ENCODE results near the gene SLC6A19. TPM values are rescaled to one million over a fixed set of nuclear protein-coding genes. Genes with fewer than 3 reads are reported as not detected.

The SLC6A19 gene
- total RNA-seq, 1 donor from 2014 or later, result not detected

DNA sequence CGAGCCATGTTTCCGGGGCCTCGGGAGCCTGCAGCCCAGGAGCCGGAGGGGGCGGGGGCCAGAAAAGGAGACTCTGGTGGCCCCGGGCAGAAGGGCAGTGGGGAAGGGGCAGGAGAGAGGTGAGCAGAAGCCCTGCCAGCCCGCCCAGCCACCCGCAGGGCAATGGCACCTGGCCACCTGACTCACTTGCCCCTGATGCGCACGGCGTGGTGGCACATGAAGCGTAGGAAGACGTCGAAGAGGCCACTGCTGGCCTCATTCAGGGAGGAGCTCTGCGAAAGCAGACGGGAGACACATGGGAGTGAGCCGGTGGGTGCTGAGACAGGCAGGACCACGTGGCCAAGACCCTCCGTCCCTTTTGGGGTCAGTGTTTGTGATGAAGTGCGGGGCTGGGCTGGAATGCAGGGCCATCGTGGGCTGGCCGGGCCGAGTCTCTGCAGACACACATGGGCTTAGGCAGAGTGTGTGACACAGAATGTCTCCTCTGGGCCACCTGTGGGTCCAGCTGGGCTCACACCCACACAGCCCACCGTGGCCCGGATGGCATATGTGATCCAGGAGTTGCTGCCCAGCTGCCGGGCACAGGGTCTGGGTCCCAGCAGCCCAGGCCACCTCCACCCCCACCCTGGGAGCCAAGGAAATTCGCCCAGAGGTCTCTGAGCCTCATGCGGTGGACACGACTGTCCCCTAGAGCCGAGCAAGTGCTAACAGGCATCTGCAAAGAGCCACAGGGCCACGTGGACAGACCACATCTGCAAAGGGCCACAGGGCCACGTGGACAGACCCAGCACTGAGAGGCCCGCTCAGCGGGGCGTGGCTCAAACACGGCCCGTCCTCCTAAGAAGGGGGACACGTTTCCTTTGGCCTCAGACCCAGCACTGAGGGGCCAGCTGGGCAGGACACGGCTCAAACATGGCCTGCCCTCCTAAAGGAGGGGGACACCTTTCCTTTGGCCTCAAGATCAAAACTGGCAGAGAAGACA lies 69.8 kb downstream of the SLC6A19 start:
- Mint-ChIP-seq H3K36me3 (no peaks in the 10 kb centered on the region), H3K9me3 (no peaks in the 10 kb centered on the region), H3K27ac (peak overlapping the region; percentile 53), H3K4me1 (no peaks in the 10 kb centered on the region), H3K4me3 (no peak overlapping the region), H3K27me3 (ENCODE audit: insufficient read depth, low read depth) (peaks cover 3% of the 10 kb centered on the region)
- Histone ChIP-seq H3F3A (ENCODE audit: low read depth) (no peaks in the 10 kb centered on the region), H3K27me3 (no peaks in the 10 kb centered on the region), H3K36me3 (no peaks in the 10 kb centered on the region), H3K27ac (no peak overlapping the region), H2AFZ (replicated peaks) (no peak overlapping the region), H3K4me3 (no peak overlapping the region), H3K4me1 (no peaks in the 10 kb centered on the region), H3K4me2 (no peak overlapping the region), H3K79me2 (ENCODE audit: low read depth) (no peaks in the 10 kb centered on the region), H4K20me1 (ENCODE audit: low read depth) (no peaks in the 10 kb centered on the region), H3K9ac (no peak overlapping the region), H3K9me3 (ENCODE audit: low read depth) (no peaks in the 10 kb centered on the region)
- DNase-seq (ENCODE audit: low spot score), result no peak
- TF ChIP-seq EZH2phosphoT487 (IDR thresholded peaks at IDR 0.05) (no peak), CTCF (IDR thresholded peaks at IDR 0.05) (no peak), EZH2 (IDR thresholded peaks at IDR 0.05) (no peak)

GRCh38 chr5:1272201-1272600 lies 70.8 kb downstream of the SLC6A19 start:
- no peaks in the 10 kb centered on the region for H3K9me3 Mint-ChIP-seq
- H3K27me3 Mint-ChIP-seq (ENCODE audit: insufficient read depth, low read depth), result peaks cover 6% of the 10 kb centered on the region

GRCh38 chr5:1273745-1274144 lies 72.3 kb downstream of the SLC6A19 start:
- Mint-ChIP-seq H3K9me3 (no peaks in the 10 kb centered on the region), H3K36me3 (peaks cover 3% of the 10 kb centered on the region), H3K4me1 (no peaks in the 10 kb centered on the region), H3K27ac (no peak overlapping the region), H3K27me3 (ENCODE audit: insufficient read depth, low read depth) (peaks cover 6% of the 10 kb centered on the region), H3K4me3 (no peak overlapping the region)
- no peaks in the 10 kb centered on the region for H3K9me3 ChIP-seq (ENCODE audit: low read depth)
- no peak overlapping the region for H2AFZ ChIP-seq (replicated peaks)
- no peaks in the 10 kb centered on the region for H3K4me1 ChIP-seq
- DNase-seq (ENCODE audit: low spot score), result no peak
- no peaks in the 10 kb centered on the region for H4K20me1 ChIP-seq (ENCODE audit: low read depth)
- H3K27me3 ChIP-seq, result no peaks in the 10 kb centered on the region
- H3F3A ChIP-seq (ENCODE audit: low read depth), result no peaks in the 10 kb centered on the region
- no peaks in the 10 kb centered on the region for H3K36me3 ChIP-seq
- H3K9ac ChIP-seq, result no peak overlapping the region
- TF ChIP-seq EZH2 (IDR thresholded peaks at IDR 0.05) (no peak), EZH2phosphoT487 (IDR thresholded peaks at IDR 0.05) (no peak), CTCF (IDR thresholded peaks at IDR 0.05) (no peak)
- no peak overlapping the region for H3K4me2 ChIP-seq
- no peaks in the 10 kb centered on the region for H3K79me2 ChIP-seq (ENCODE audit: low read depth)
- no peak overlapping the region for H3K27ac ChIP-seq
- H3K4me3 ChIP-seq, result no peak overlapping the region

More at GRCh38 chr5:1272201-1272600, 70.8 kb downstream of the SLC6A19 start:
- H3K4me3 Mint-ChIP-seq, result no peak overlapping the region
- no peaks in the 10 kb centered on the region for H3F3A ChIP-seq (ENCODE audit: low read depth)
- H3K27ac Mint-ChIP-seq, result no peak overlapping the region
- H3K27ac ChIP-seq, result no peak overlapping the region
- H3K36me3 ChIP-seq, result no peaks in the 10 kb centered on the region
- no peak overlapping the region for H3K4me3 ChIP-seq
- no peaks in the 10 kb centered on the region for H3K79me2 ChIP-seq (ENCODE audit: low read depth)
- H4K20me1 ChIP-seq (ENCODE audit: low read depth), result no peaks in the 10 kb centered on the region
- no peaks in the 10 kb centered on the region for H3K4me1 ChIP-seq
- H2AFZ ChIP-seq (replicated peaks), result no peak overlapping the region
- TF ChIP-seq CTCF (IDR thresholded peaks at IDR 0.05) (no peak), EZH2 (IDR thresholded peaks at IDR 0.05) (no peak), EZH2phosphoT487 (IDR thresholded peaks at IDR 0.05) (no peak)
- no peaks in the 10 kb centered on the region for H3K9me3 ChIP-seq (ENCODE audit: low read depth)
- no peak overlapping the region for H3K9ac ChIP-seq
- H3K4me1 Mint-ChIP-seq, result no peaks in the 10 kb centered on the region
- DNase-seq (ENCODE audit: low spot score), result no peak
- no peaks in the 10 kb centered on the region for H3K36me3 Mint-ChIP-seq
- H3K27me3 ChIP-seq, result no peaks in the 10 kb centered on the region
- H3K4me2 ChIP-seq, result no peak overlapping the region

All from neural progenitor cell (in vitro differentiated cells).